ENCODE results near the gene PLA2R1. TPM values are rescaled to one million over a fixed set of nuclear protein-coding genes. Genes with fewer than 3 reads are reported as not detected.

PLA2R1 gene
- total RNA-seq, 3 donors from 2014 or later, result 12.5 to 49.9 (median 27.9) TPM

DNA sequence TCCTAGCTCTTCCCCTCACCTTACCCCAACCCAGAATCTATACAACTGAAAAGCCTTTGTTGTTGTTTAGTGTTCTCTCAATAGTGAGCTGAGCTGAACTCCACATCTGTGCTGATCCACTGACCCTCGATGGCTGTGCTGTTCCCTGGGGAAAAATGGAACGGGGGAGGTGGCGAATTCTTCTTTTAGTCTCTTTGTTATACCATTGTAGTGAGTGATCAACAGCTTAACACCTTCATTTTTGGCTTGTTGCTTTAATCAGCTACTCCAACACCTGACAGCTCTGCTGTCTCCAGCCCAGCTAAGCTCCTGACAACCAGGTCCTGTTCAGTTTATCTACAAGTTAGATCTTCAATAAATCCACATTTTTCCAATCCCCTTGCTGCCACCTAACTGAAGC is 25.7 kb downstream of the PLA2R1 start:
- Histone ChIP-seq H3K4me1 (peaks cover 0 to 4% of the 10 kb centered on the region in 2 donors), H3K27me3 (no peaks in the 10 kb centered on the region), H3K9me3 (no peaks in the 10 kb centered on the region), H3K36me3 (peaks cover 3% of the 10 kb centered on the region), H3K4me3 (no peak overlapping the region), H3K27ac (no peak overlapping the region)
- no peak for DNase-seq (ENCODE audit: low spot score in 2 of 2)
- TF ChIP-seq, protein P1, sequence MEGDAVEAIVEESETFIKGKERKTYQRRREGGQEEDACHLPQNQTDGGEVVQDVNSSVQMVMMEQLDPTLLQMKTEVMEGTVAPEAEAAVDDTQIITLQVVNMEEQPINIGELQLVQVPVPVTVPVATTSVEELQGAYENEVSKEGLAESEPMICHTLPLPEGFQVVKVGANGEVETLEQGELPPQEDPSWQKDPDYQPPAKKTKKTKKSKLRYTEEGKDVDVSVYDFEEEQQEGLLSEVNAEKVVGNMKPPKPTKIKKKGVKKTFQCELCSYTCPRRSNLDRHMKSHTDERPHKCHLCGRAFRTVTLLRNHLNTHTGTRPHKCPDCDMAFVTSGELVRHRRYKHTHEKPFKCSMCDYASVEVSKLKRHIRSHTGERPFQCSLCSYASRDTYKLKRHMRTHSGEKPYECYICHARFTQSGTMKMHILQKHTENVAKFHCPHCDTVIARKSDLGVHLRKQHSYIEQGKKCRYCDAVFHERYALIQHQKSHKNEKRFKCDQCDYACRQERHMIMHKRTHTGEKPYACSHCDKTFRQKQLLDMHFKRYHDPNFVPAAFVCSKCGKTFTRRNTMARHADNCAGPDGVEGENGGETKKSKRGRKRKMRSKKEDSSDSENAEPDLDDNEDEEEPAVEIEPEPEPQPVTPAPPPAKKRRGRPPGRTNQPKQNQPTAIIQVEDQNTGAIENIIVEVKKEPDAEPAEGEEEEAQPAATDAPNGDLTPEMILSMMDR (IDR thresholded peaks at IDR 0.05), result no peak
- TF ChIP-seq POLR2A (IDR thresholded peaks at IDR 0.05) (no peak), POLR2AphosphoS5 (IDR thresholded peaks at IDR 0.05) (no peak)
- intact Hi-C loops (cut with DNase I; ENCODE audit: low total_unique reads), result no loop called here

DNA sequence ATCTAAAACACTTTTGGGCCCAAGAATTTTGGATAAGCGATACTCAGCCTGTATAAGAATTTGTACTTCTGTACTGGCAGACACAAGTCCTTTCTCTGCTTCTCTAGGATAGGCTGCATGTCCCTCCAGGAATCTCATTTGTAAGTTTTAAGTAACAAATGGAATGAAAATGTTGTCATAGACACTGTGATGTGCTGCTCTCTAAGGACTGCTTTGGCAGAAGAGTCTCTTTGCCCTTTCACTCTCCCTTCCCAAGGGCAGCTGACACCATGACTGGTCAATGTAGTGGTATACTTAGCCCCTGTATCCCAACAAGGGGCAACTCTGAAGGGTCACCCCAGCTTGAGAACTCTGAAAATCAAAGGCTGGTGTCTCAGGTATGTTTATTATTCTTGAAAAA is 27.3 kb downstream of the PLA2R1 start:
- intact Hi-C loops (cut with DNase I; ENCODE audit: low total_unique reads), result no loop called here
- Histone ChIP-seq H3K9me3 (no peaks in the 10 kb centered on the region), H3K27ac (no peak overlapping the region), H3K27me3 (no peaks in the 10 kb centered on the region), H3K36me3 (peaks cover 3% of the 10 kb centered on the region), H3K4me1 (no peaks in the 10 kb centered on the region), H3K4me3 (no peak overlapping the region)
- DNase-seq (ENCODE audit: low spot score in 2 of 2), result no peak
- TF ChIP-seq, protein P1 (IDR thresholded peaks at IDR 0.05), result no peak
- TF ChIP-seq POLR2AphosphoS5 (IDR thresholded peaks at IDR 0.05) (no peak), POLR2A (IDR thresholded peaks at IDR 0.05) (no peak)

DNA sequence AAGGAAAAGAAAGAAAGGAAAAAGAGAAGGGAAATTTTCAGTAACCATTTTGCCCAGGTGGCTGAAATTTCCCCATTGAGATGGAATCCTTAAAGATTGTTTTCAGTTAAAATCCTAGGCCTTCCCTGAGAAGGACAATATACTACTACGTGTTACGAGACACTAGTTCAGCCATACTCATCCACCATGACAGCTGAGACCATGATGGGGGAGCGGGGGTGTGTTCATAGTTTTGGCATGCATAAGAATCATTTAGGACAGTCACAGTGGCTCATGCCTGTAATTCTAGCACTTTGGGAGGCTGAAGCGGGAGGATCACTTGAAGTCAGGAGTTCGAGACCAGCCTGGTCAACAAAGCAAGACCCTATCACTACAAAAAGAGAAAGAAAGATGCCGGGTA is 28.0 kb downstream of the PLA2R1 start:
- intact Hi-C loops (cut with DNase I; ENCODE audit: low total_unique reads), result no loop called here
- no peaks in the 10 kb centered on the region for H3K9me3 ChIP-seq
- no peak overlapping the region for H3K4me3 ChIP-seq
- peak overlapping the region in 1 of 2 donors; percentile 16 for H3K27ac ChIP-seq
- DNase-seq (ENCODE audit: low spot score in 2 of 2), result no peak
- H3K4me1 ChIP-seq, result no peaks in the 10 kb centered on the region
- no peaks in the 10 kb centered on the region for H3K27me3 ChIP-seq
- peaks cover 3% of the 10 kb centered on the region for H3K36me3 ChIP-seq
- TF ChIP-seq, protein P1 (IDR thresholded peaks at IDR 0.05), result no peak
- TF ChIP-seq POLR2AphosphoS5 (IDR thresholded peaks at IDR 0.05) (no peak), POLR2A (IDR thresholded peaks at IDR 0.05) (no peak)

DNA sequence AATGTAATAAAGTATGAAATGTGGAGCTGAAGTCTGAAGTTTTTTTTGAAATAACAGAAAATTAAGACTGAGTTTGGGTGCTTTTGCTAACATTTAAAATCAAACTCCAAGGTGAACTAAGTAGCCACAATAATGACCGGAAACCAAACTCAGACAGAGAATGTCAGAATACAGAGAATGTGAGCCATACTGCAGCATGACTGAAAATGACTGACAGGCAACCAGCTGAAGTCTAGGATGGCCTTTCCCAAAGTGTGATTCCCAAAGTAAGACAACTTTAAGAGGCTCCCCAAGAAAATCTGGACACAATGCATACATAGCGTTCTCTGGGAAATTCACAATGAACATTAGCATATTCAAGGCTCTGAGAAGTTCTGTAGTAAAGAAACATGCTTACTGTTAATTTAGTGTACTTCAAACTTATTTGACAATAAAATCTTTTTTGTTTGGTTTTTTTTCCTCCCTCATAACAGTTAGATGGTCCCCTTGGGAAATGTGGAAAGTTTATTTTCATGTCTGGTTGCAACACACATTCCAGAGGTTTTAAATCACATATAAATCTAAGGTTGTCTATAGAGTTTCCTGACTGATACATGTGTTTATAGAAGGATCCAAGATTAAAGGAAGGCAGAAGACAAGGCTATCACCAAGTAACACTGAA is 28.6 kb downstream of the PLA2R1 start:
- Histone ChIP-seq H3K4me1 (no peaks in the 10 kb centered on the region), H3K36me3 (peaks cover 3% of the 10 kb centered on the region), H3K9me3 (no peaks in the 10 kb centered on the region), H3K27ac (peak overlapping the region in 1 of 2 donors; percentile 16), H3K27me3 (no peaks in the 10 kb centered on the region), H3K4me3 (no peak overlapping the region)
- TF ChIP-seq POLR2A (IDR thresholded peaks at IDR 0.05) (no peak), POLR2AphosphoS5 (IDR thresholded peaks at IDR 0.05) (no peak)
- TF ChIP-seq, protein P1 (IDR thresholded peaks at IDR 0.05), result no peak
- intact Hi-C loops (cut with DNase I; ENCODE audit: low total_unique reads), result no loop called here
- DNase-seq (ENCODE audit: low spot score in 2 of 2), result no peak

DNA sequence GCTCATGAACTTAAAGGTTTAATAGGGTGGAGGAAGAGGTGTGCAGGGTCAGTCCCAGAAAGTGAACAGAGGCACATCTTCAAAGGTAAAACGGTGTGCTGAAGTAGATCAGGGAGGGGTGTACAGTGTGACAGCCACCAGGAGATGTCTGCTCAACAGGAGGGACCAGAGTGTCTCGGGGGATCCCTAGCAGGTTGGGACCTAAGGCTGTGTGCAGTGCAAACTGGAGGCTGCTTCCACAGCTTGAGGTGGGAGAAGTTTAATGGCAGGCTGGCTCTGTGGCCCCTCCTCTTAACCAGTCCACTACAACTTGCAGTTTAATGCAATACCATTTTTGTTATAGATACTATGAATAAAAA is 33.2 kb downstream of the PLA2R1 start:
- no peaks in the 10 kb centered on the region for H3K27me3 ChIP-seq
- no peaks in the 10 kb centered on the region for H3K4me1 ChIP-seq
- TF ChIP-seq, protein P1 (IDR thresholded peaks at IDR 0.05), result no peak
- no peak for TF ChIP-seq POLR2A (IDR thresholded peaks at IDR 0.05)
- TF ChIP-seq POLR2AphosphoS5 (IDR thresholded peaks at IDR 0.05), result no peak
- H3K9me3 ChIP-seq, result no peaks in the 10 kb centered on the region
- peaks cover 3% of the 10 kb centered on the region for H3K36me3 ChIP-seq
- no peak overlapping the region for H3K27ac ChIP-seq
- no peak overlapping the region for H3K4me3 ChIP-seq
- intact Hi-C loops (cut with DNase I; ENCODE audit: low total_unique reads), result no loop called here
- no peak for DNase-seq (ENCODE audit: low spot score in 2 of 2)
